HFFc6 (cell line): ENCODE results near the gene TBC1D14. TPM values are rescaled to one million over a fixed set of nuclear protein-coding genes. Genes with fewer than 3 reads are reported as not detected.

Experiments used
- DNase-seq: peaks from one replicate; pipeline ENCODE4 v3.0.0-alpha.2; 2018
- H3K27ac Mint-ChIP-seq: 2 replicates; pipeline ENCODE4 v1.8.0; 2020; ENCODE audit warnings: mild to moderate bottlenecking, mixed read lengths
- H3K27me3 Mint-ChIP-seq: 2 replicates; pipeline ENCODE4 v1.8.0; 2021; ENCODE audit warnings: mild to moderate bottlenecking, moderate library complexity, mixed read lengths; ENCODE audit not compliant: insufficient read depth
- H3K36me3 Mint-ChIP-seq: 2 replicates; pipeline ENCODE4 v1.8.0; 2021; ENCODE audit warnings: low read depth, mixed read lengths
- H3K4me1 Mint-ChIP-seq: 2 replicates; pipeline ENCODE4 v1.8.0; 2020; ENCODE audit warnings: low read depth, mixed read lengths
- H3K4me3 Mint-ChIP-seq: 2 replicates; pipeline ENCODE4 v1.8.0; 2020; ENCODE audit warnings: mild to moderate bottlenecking, moderate library complexity, mixed read lengths
- H3K9me3 Mint-ChIP-seq: 2 replicates; pipeline ENCODE4 v1.8.0; 2020; ENCODE audit warnings: mild to moderate bottlenecking, mixed read lengths
- CTCF ChIP-seq: fragments of 200-600 bp; sonication (generic); IDR thresholded peaks from 2 replicates; pipeline ENCODE4 v1.5.0; 2021; ENCODE audit warnings: antibody characterized with exemption, mild to moderate bottlenecking
- total RNA-seq, 6 experiments: library from RNA; stranded (reverse); fragmentation: NEBNext Ultra II Directional; extraction: Animal tissue kit (Norgen Biotek cat#: 25700); gene quantifications; 2 replicates in 1 of 6; 3 replicates in 5 of 6; pipeline ENCODE4 v1.2.3, GENCODE V29; 2021

The TBC1D14 gene
- total RNA-seq, 6 experiments from 2014 or later = 23.3 to 32.5 (median 27.9) TPM

GRCh38 chr4:7002336-7002735 lies 92.7 kb downstream of the TBC1D14 start:
- H3K36me3 Mint-ChIP-seq = peaks cover 31% of the 10 kb centered on the region
- peaks cover 9% of the 10 kb centered on the region; the same call in 1 of the 2 replicates for H3K4me1 Mint-ChIP-seq
- no peaks in the 10 kb centered on the region for H3K9me3 Mint-ChIP-seq
- H3K27me3 Mint-ChIP-seq = peaks cover 2% of the 10 kb centered on the region
- H3K4me3 Mint-ChIP-seq = no peak overlapping the region
- no peak for DNase-seq
- no peak overlapping the region for H3K27ac Mint-ChIP-seq
- no peak for TF ChIP-seq CTCF

GRCh38 chr4:7003176-7003878 lies 93.7 kb downstream of the TBC1D14 start:
- peaks cover 9% of the 10 kb centered on the region; the same call in 1 of the 2 replicates for H3K4me1 Mint-ChIP-seq
- H3K36me3 Mint-ChIP-seq = peaks cover 35% of the 10 kb centered on the region
- H3K9me3 Mint-ChIP-seq = no peaks in the 10 kb centered on the region
- H3K27me3 Mint-ChIP-seq = peaks cover 2% of the 10 kb centered on the region
- no peak overlapping the region for H3K4me3 Mint-ChIP-seq
- TF ChIP-seq CTCF = no peak
- no peak for DNase-seq
- no peak overlapping the region for H3K27ac Mint-ChIP-seq

GRCh38 chr4:7003879-7004240 lies 94.2 kb downstream of the TBC1D14 start:
- peaks cover 38% of the 10 kb centered on the region for H3K36me3 Mint-ChIP-seq
- no peak overlapping the region for H3K4me3 Mint-ChIP-seq
- H3K4me1 Mint-ChIP-seq = peaks cover 7% of the 10 kb centered on the region; the same call in 1 of the 2 replicates
- no peak for TF ChIP-seq CTCF
- DNase-seq = no peak
- no peaks in the 10 kb centered on the region for H3K9me3 Mint-ChIP-seq
- H3K27ac Mint-ChIP-seq = 0 out of 2 replicates have a peak overlapping the region, but pooled peaks have one; percentile 13
- H3K27me3 Mint-ChIP-seq = peaks cover 2% of the 10 kb centered on the region; the same call in 1 of the 2 replicates

GRCh38 chr4:7004331-7004730 lies 94.7 kb downstream of the TBC1D14 start:
- H3K27ac Mint-ChIP-seq = no peak overlapping the region
- no peak for TF ChIP-seq CTCF
- peaks cover 2% of the 10 kb centered on the region; the same call in 1 of the 2 replicates for H3K27me3 Mint-ChIP-seq
- peaks cover 3% of the 10 kb centered on the region; the same call in 1 of the 2 replicates for H3K4me1 Mint-ChIP-seq
- H3K9me3 Mint-ChIP-seq = no peaks in the 10 kb centered on the region
- H3K36me3 Mint-ChIP-seq = peaks cover 34% of the 10 kb centered on the region
- no peak for DNase-seq
- no peak overlapping the region for H3K4me3 Mint-ChIP-seq

GRCh38 chr4:7005571-7005970 lies 95.9 kb downstream of the TBC1D14 start:
- no peaks in the 10 kb centered on the region for H3K4me1 Mint-ChIP-seq
- no peak for DNase-seq
- peaks cover 2% of the 10 kb centered on the region; the same call in 1 of the 2 replicates for H3K27me3 Mint-ChIP-seq
- no peak overlapping the region for H3K27ac Mint-ChIP-seq
- H3K9me3 Mint-ChIP-seq = no peaks in the 10 kb centered on the region
- no peak for TF ChIP-seq CTCF
- peaks cover 24% of the 10 kb centered on the region for H3K36me3 Mint-ChIP-seq
- H3K4me3 Mint-ChIP-seq = no peak overlapping the region
